ENCODE results near the gene SPSB1. TPM values are rescaled to one million over a fixed set of nuclear protein-coding genes. Genes with fewer than 3 reads are reported as not detected.

Gene SPSB1
- total RNA-seq, 6 experiments from 2014 or later, result 5.9 to 10.4 (median 8.6) TPM

- Mint-ChIP-seq H3K36me3 (ENCODE audit: low read depth) (no peaks in the 10 kb centered on the region), H3K9me3 (peaks cover 3% of the 10 kb centered on the region; the same call in 1 of the 2 replicates), H3K27ac (no peak overlapping the region), H3K4me1 (ENCODE audit: low read depth) (peaks cover 41% of the 10 kb centered on the region), H3K4me3 (no peak overlapping the region), H3K27me3 (ENCODE audit: insufficient read depth) (peaks cover 7% of the 10 kb centered on the region; the same call in 1 of the 2 replicates)
- no peak for TF ChIP-seq CTCF (IDR thresholded peaks at IDR 0.05)
- DNase-seq, result no peak
Measured at GRCh38 chr1:9402256-9402616, 109.5 kb downstream of the SPSB1 start.

GRCh38 chr1:9402717-9403225, 110.1 kb downstream of the SPSB1 start:
- peaks cover 7% of the 10 kb centered on the region; the same call in 1 of the 2 replicates for H3K27me3 Mint-ChIP-seq (ENCODE audit: insufficient read depth)
- H3K4me1 Mint-ChIP-seq (ENCODE audit: low read depth), result peaks cover 41% of the 10 kb centered on the region
- DNase-seq, result no peak
- H3K4me3 Mint-ChIP-seq, result no peak overlapping the region
- no peak for TF ChIP-seq CTCF (IDR thresholded peaks at IDR 0.05)
- H3K27ac Mint-ChIP-seq, result no peak overlapping the region
- H3K9me3 Mint-ChIP-seq, result peaks cover 3% of the 10 kb centered on the region; the same call in 1 of the 2 replicates
- H3K36me3 Mint-ChIP-seq (ENCODE audit: low read depth), result no peaks in the 10 kb centered on the region

GRCh38 chr1:9404117-9404914, 111.6 kb downstream of the SPSB1 start:
- Mint-ChIP-seq H3K9me3 (peaks cover 3% of the 10 kb centered on the region; the same call in 1 of the 2 replicates), H3K36me3 (ENCODE audit: low read depth) (no peaks in the 10 kb centered on the region), H3K27me3 (ENCODE audit: insufficient read depth) (peaks cover 7% of the 10 kb centered on the region; the same call in 1 of the 2 replicates), H3K4me3 (no peak overlapping the region), H3K4me1 (ENCODE audit: low read depth) (peaks cover 31% of the 10 kb centered on the region), H3K27ac (no peak overlapping the region)
- DNase-seq, result no peak
- TF ChIP-seq CTCF (IDR thresholded peaks at IDR 0.05), result no peak

GRCh38 chr1:9406111-9406510, 113.4 kb downstream of the SPSB1 start:
- no peaks in the 10 kb centered on the region; the same call in 1 of the 2 replicates for H3K36me3 Mint-ChIP-seq (ENCODE audit: low read depth)
- peaks cover 3% of the 10 kb centered on the region; the same call in 1 of the 2 replicates for H3K9me3 Mint-ChIP-seq
- no peak for TF ChIP-seq CTCF (IDR thresholded peaks at IDR 0.05)
- H3K27me3 Mint-ChIP-seq (ENCODE audit: insufficient read depth), result peaks cover 9% of the 10 kb centered on the region; the same call in 1 of the 2 replicates
- no peak overlapping the region for H3K27ac Mint-ChIP-seq
- no peak for DNase-seq
- H3K4me1 Mint-ChIP-seq (ENCODE audit: low read depth), result peaks cover 15% of the 10 kb centered on the region
- no peak overlapping the region for H3K4me3 Mint-ChIP-seq

- peaks cover 4% of the 10 kb centered on the region; the same call in 1 of the 2 replicates for H3K27me3 Mint-ChIP-seq (ENCODE audit: insufficient read depth)
- no peak overlapping the region; the same call in 1 of the 2 replicates for H3K27ac Mint-ChIP-seq
- peaks cover 22% of the 10 kb centered on the region for H3K4me1 Mint-ChIP-seq (ENCODE audit: low read depth)
- H3K9me3 Mint-ChIP-seq, result no peaks in the 10 kb centered on the region
- H3K36me3 Mint-ChIP-seq (ENCODE audit: low read depth), result no peaks in the 10 kb centered on the region; the same call in 1 of the 2 replicates
- TF ChIP-seq CTCF (IDR thresholded peaks at IDR 0.05), result no peak
- H3K4me3 Mint-ChIP-seq, result no peak overlapping the region
- no peak for DNase-seq
Measured at GRCh38 chr1:9410737-9411297, 118.1 kb downstream of the SPSB1 start.

Data from HFFc6 (cell line).